Measurements from ENCODE around the gene ABLIM2.
"Not testable (repeated sequence)": the region's sequence is repeated elsewhere in the genome, so short reads cannot be mapped to it uniquely, and the experiment has no call there.

ABLIM2 gene

GRCh38 chr4:7924163-7924562, 234.4 kb downstream of the ABLIM2 start:
- DNase-seq: no peak

- DNase-seq: no peak
Observed at GRCh38 chr4:7922466-7922865, 236.1 kb downstream of the ABLIM2 start.

- DNase-seq: no peak
Observed at GRCh38 chr4:7918981-7919380, 239.6 kb downstream of the ABLIM2 start.

GRCh38 chr4:7918187-7918586, 240.4 kb downstream of the ABLIM2 start:
- not testable (repeated sequence) for DNase-seq

GRCh38 chr4:7917669-7918068, 240.9 kb downstream of the ABLIM2 start:
- DNase-seq: no peak

GRCh38 chr4:7915875-7916242, 242.8 kb downstream of the ABLIM2 start:
- no peak for DNase-seq
